IPS DF 19.7 (cell line): ENCODE data around the gene CHN1.

Experiments
- DNase-seq: peaks from one replicate; pipeline ENCODE4 v3.0.0-alpha.2; 2013; ENCODE audit warnings: low read depth, low spot score

The CHN1 gene

GRCh38 chr2:175004980-175005732 is at the start of gene CHN1:
Gene CHN1 (minus strand): TSS chr2:175005381. CDS start chr2:175004912, 469 bp downstream.
- DNase-seq, result no peak

GRCh38 chr2:175054340-175054739 is 49.2 kb upstream of the CHN1 start:
- no peak for DNase-seq

GRCh38 chr2:175049661-175050060 is 44.5 kb upstream of the CHN1 start:
- no peak for DNase-seq

GRCh38 chr2:175048275-175048674 is 43.1 kb upstream of the CHN1 start:
- no peak for DNase-seq

GRCh38 chr2:175039490-175039889 is 34.3 kb upstream of the CHN1 start:
- DNase-seq, result no peak

GRCh38 chr2:175039031-175039430 is 33.9 kb upstream of the CHN1 start:
- DNase-seq, result no peak

GRCh38 chr2:175037941-175038340 is 32.8 kb upstream of the CHN1 start:
- DNase-seq, result no peak

GRCh38 chr2:175036582-175037018 is 31.4 kb upstream of the CHN1 start:
- DNase-seq, result no peak

- no peak for DNase-seq
Measured at GRCh38 chr2:175035806-175036205, 30.6 kb upstream of the CHN1 start.

- no peak for DNase-seq
Measured at GRCh38 chr2:175034716-175035115, 29.5 kb upstream of the CHN1 start.

GRCh38 chr2:175030380-175031271 is 25.4 kb upstream of the CHN1 start:
- DNase-seq, result peak; percentile 35

- no peak for DNase-seq
Measured at GRCh38 chr2:175027755-175028154, 22.6 kb upstream of the CHN1 start.

GRCh38 chr2:175026385-175026784 is 21.2 kb upstream of the CHN1 start:
- no peak for DNase-seq

GRCh38 chr2:175025946-175026345 is 20.8 kb upstream of the CHN1 start:
- DNase-seq, result no peak

GRCh38 chr2:175025233-175025632 is 20.1 kb upstream of the CHN1 start:
- no peak for DNase-seq

- no peak for DNase-seq
Measured at GRCh38 chr2:175022923-175023322, 17.7 kb upstream of the CHN1 start.

- DNase-seq, result no peak
Measured at GRCh38 chr2:175019566-175020327, 14.6 kb upstream of the CHN1 start.

GRCh38 chr2:175017618-175018414 is 12.6 kb upstream of the CHN1 start:
- DNase-seq, result no peak

- no peak for DNase-seq
Measured at GRCh38 chr2:175015340-175015739, 10.2 kb upstream of the CHN1 start.

GRCh38 chr2:175012516-175012915 is 7.3 kb upstream of the CHN1 start:
- DNase-seq, result no peak

- DNase-seq, result no peak
Measured at GRCh38 chr2:175011505-175011904, 6.3 kb upstream of the CHN1 start.
